H9 (cell line): Measurements from ENCODE around the gene TBC1D9. TPM values are rescaled to one million over a fixed set of nuclear protein-coding genes. Genes with fewer than 3 reads are reported as not detected.

ENCODE experiments used
- DNase-seq: peaks from one replicate; pipeline ENCODE4 v3.0.0-alpha.2; 2017
- H2AFZ ChIP-seq: one replicate; pipeline ENCODE4 v1.6.1; 2013; ENCODE audit warnings: mild to moderate bottlenecking, low read length, control low read depth, moderate library complexity
- H2AK5ac ChIP-seq: 2 replicates; pipeline ENCODE4 v1.6.1; 2013; ENCODE audit warnings: low read length, control low read depth, mixed read lengths; ENCODE audit not compliant: insufficient read length
- H2BK120ac ChIP-seq: one replicate; pipeline ENCODE4 v1.6.1; 2013; ENCODE audit warnings: low read depth, mild to moderate bottlenecking, low read length, control low read depth, inconsistent platforms; ENCODE audit not compliant: poor library complexity, severe bottlenecking
- H2BK12ac ChIP-seq: 2 replicates; pipeline ENCODE4 v1.6.1; 2013; ENCODE audit warnings: low read length, control low read depth, mixed read lengths, low read depth; ENCODE audit not compliant: insufficient read length
- H2BK15ac ChIP-seq: 2 replicates; pipeline ENCODE4 v1.6.1; 2013; ENCODE audit warnings: low read depth, low read length, control low read depth
- H2BK20ac ChIP-seq: one replicate; pipeline ENCODE4 v1.6.1; 2013; ENCODE audit warnings: low read depth, mild to moderate bottlenecking, low read length, control low read depth, inconsistent platforms; ENCODE audit not compliant: poor library complexity, severe bottlenecking
- H2BK5ac ChIP-seq: 2 replicates; pipeline ENCODE4 v1.6.1; 2013; ENCODE audit warnings: low read length, control low read depth, mixed read lengths; ENCODE audit not compliant: insufficient read length
- H3K14ac ChIP-seq: 2 replicates; pipeline ENCODE4 v1.6.1; 2013; ENCODE audit warnings: low read length, control low read depth; ENCODE audit not compliant: insufficient read depth
- H3K18ac ChIP-seq: 2 replicates; pipeline ENCODE4 v1.6.1; 2013; ENCODE audit warnings: low read depth, mild to moderate bottlenecking, mixed read lengths, low read length, control low read depth; ENCODE audit not compliant: insufficient read length
- H3K23ac ChIP-seq: 2 replicates; pipeline ENCODE4 v1.6.1; 2013; ENCODE audit warnings: low read length, control low read depth, mixed read lengths, low read depth; ENCODE audit not compliant: insufficient read length
- H3K23me2 ChIP-seq: 2 replicates; pipeline ENCODE4 v1.6.1; 2013; ENCODE audit warnings: low read depth, mild to moderate bottlenecking, mixed read lengths, low read length, control low read depth; ENCODE audit not compliant: insufficient read length, poor library complexity, severe bottlenecking
- H3K27ac ChIP-seq: 2 replicates; pipeline ENCODE4 v1.5.1; 2013; ENCODE audit warnings: low read length, control low read depth, mixed read lengths, low read depth; ENCODE audit not compliant: insufficient read length
- H3K27me3 ChIP-seq: 2 replicates; pipeline ENCODE4 v1.6.1; 2013; ENCODE audit warnings: low read length, control low read depth, inconsistent platforms; ENCODE audit not compliant: insufficient read depth
- H3K4ac ChIP-seq: 2 replicates; pipeline ENCODE4 v1.6.1; 2013; ENCODE audit warnings: low read depth, mild to moderate bottlenecking, control low read depth, inconsistent platforms, low read length, moderate library complexity
- H3K4me1 ChIP-seq: 2 replicates; pipeline ENCODE4 v1.6.1; 2013; ENCODE audit warnings: low read length, control low read depth, inconsistent platforms; ENCODE audit not compliant: insufficient read depth
- H3K4me2 ChIP-seq: 2 replicates; pipeline ENCODE4 v1.6.1; 2013; ENCODE audit warnings: low read length, control low read depth, mixed read lengths; ENCODE audit not compliant: insufficient read length, insufficient read depth
- H3K56ac ChIP-seq: 2 replicates; pipeline ENCODE4 v1.6.1; 2013; ENCODE audit warnings: low read depth, mild to moderate bottlenecking, mixed read lengths, low read length, control low read depth; ENCODE audit not compliant: insufficient read length
- H3K79me1 ChIP-seq: 2 replicates; pipeline ENCODE4 v1.6.1; 2013; ENCODE audit warnings: low read depth, mild to moderate bottlenecking, moderate library complexity, low read length, control low read depth, inconsistent platforms; ENCODE audit not compliant: insufficient read depth, poor library complexity, severe bottlenecking
- H3K79me2 ChIP-seq: 2 replicates; pipeline ENCODE4 v1.6.1; 2013; ENCODE audit warnings: low read length, control low read depth, inconsistent platforms; ENCODE audit not compliant: insufficient read depth
- H3K9ac ChIP-seq: 2 replicates; pipeline ENCODE4 v1.6.1; 2013; ENCODE audit warnings: low read length, control low read depth, mixed read lengths; ENCODE audit not compliant: insufficient read length; ENCODE audit errors: extremely low read depth
- H3K9me3 ChIP-seq: one replicate; pipeline ENCODE4 v1.6.1; 2013; ENCODE audit warnings: low read depth, low read length, inconsistent platforms; ENCODE audit not compliant: control insufficient read depth
- H3T11ph ChIP-seq: one replicate; pipeline ENCODE4 v1.6.1; 2013; ENCODE audit warnings: mild to moderate bottlenecking, low read length, control low read depth, inconsistent platforms
- H4K20me1 ChIP-seq: one replicate; pipeline ENCODE4 v1.6.1; 2013; ENCODE audit not compliant: control insufficient read depth, insufficient read length, insufficient read depth
- H4K5ac ChIP-seq: 2 replicates; pipeline ENCODE4 v1.6.1; 2013; ENCODE audit warnings: low read depth, mild to moderate bottlenecking, mixed read lengths, low read length, control low read depth; ENCODE audit not compliant: insufficient read length
- H4K8ac ChIP-seq: replicated peaks from 2 replicates; pipeline ENCODE4 v1.6.1; 2013; ENCODE audit warnings: low read length, control low read depth, mixed read lengths, low read depth; ENCODE audit not compliant: insufficient read length
- H4K91ac ChIP-seq: 2 replicates; pipeline ENCODE4 v1.6.1; 2013; ENCODE audit warnings: low read depth, mild to moderate bottlenecking, moderate library complexity, mixed read lengths, low read length, control low read depth; ENCODE audit not compliant: insufficient read length
- H3K27ac Mint-ChIP-seq, 3 experiments: 2 replicates in 2 of 3; 3 replicates in 1 of 3; pipeline ENCODE4 v1.8.0; 2020 to 2021; ENCODE audit warnings: mixed read lengths in 3 of 3, mild to moderate bottlenecking in 1 of 3, moderate library complexity in 1 of 3
- H3K27me3 Mint-ChIP-seq: 2 replicates; pipeline ENCODE4 v1.8.0; 2021; ENCODE audit warnings: low read depth, mild to moderate bottlenecking, moderate library complexity, mixed read lengths
- H3K36me3 Mint-ChIP-seq, 3 experiments: 2 replicates in 2 of 3; 3 replicates in 1 of 3; pipeline ENCODE4 v1.8.0; 2020 to 2021; ENCODE audit warnings: low read depth in 3 of 3, mixed read lengths in 3 of 3; ENCODE audit not compliant: insufficient read depth in 1 of 3
- H3K4me1 Mint-ChIP-seq, 2 experiments: 2 replicates each; pipeline ENCODE4 v1.8.0; 2020; ENCODE audit warnings: mixed read lengths in 2 of 2
- H3K4me3 Mint-ChIP-seq, 2 experiments: 2 replicates in 1 of 2; 3 replicates in 1 of 2; pipeline ENCODE4 v1.8.0; 2020 to 2021; ENCODE audit warnings: mild to moderate bottlenecking in 2 of 2, mixed read lengths in 2 of 2, moderate library complexity in 1 of 2
- H3K9me3 Mint-ChIP-seq, 2 experiments: 2 replicates in 1 of 2; 3 replicates in 1 of 2; pipeline ENCODE4 v1.8.0; 2020; ENCODE audit warnings: mild to moderate bottlenecking in 2 of 2, mixed read lengths in 2 of 2, moderate library complexity in 1 of 2
- CTCF ChIP-seq: fragments of 200-600 bp; sonication (generic); conservative IDR thresholded peaks from 3 replicates; pipeline ENCODE4 v1.8.0; 2021; ENCODE audit warnings: antibody characterized with exemption, mild to moderate bottlenecking
- total RNA-seq: library from RNA; stranded (reverse); gene quantifications from 2 replicates; pipeline ENCODE4 v1.2.1, GENCODE V29; 2021

TBC1D9 gene
- total RNA-seq, 1 experiment from 2014 or later = 0.63 TPM

GRCh38 chr4:140774956-140775355 lies 18.8 kb upstream of the TBC1D9 start:
- H2BK12ac ChIP-seq = no peak overlapping the region
- no peak overlapping the region for H3K27ac ChIP-seq
- no peaks in the 10 kb centered on the region for H4K20me1 ChIP-seq
- H4K5ac ChIP-seq = no peak overlapping the region
- no peak overlapping the region for H3T11ph ChIP-seq
- no peak overlapping the region for H3K4me2 ChIP-seq
- no peak overlapping the region for H3K9ac ChIP-seq
- no peaks in the 10 kb centered on the region; a peak in 1 of 5 replicates for H3K9me3 Mint-ChIP-seq
- no peak overlapping the region for H2AFZ ChIP-seq
- no peak overlapping the region for H4K8ac ChIP-seq
- H3K4ac ChIP-seq = no peak overlapping the region
- no peak overlapping the region for H2BK20ac ChIP-seq
- H3K18ac ChIP-seq = no peak overlapping the region
- H3K23me2 ChIP-seq = no peaks in the 10 kb centered on the region
- H3K56ac ChIP-seq = no peak overlapping the region
- no peak for TF ChIP-seq CTCF
- H2BK120ac ChIP-seq = no peak overlapping the region
- H3K27me3 ChIP-seq = no peaks in the 10 kb centered on the region
- H3K79me2 ChIP-seq = no peaks in the 10 kb centered on the region
- H3K4me1 Mint-ChIP-seq = no peaks in the 10 kb centered on the region
- H3K4me3 Mint-ChIP-seq = no peak overlapping the region
- no peak overlapping the region for H2AK5ac ChIP-seq
- peaks cover 1% of the 10 kb centered on the region for H3K27me3 Mint-ChIP-seq
- no peak overlapping the region for H3K23ac ChIP-seq
- H3K14ac ChIP-seq = no peak overlapping the region
- no peak overlapping the region for H4K91ac ChIP-seq
- no peaks in the 10 kb centered on the region for H3K79me1 ChIP-seq
- H3K27ac Mint-ChIP-seq = no peak overlapping the region
- no peaks in the 10 kb centered on the region for H3K9me3 ChIP-seq
- no peaks in the 10 kb centered on the region for H3K4me1 ChIP-seq
- H2BK5ac ChIP-seq = no peak overlapping the region
- H2BK15ac ChIP-seq = no peak overlapping the region
- no peak for DNase-seq
- no peaks in the 10 kb centered on the region for H3K36me3 Mint-ChIP-seq
